Measurements from ENCODE around the gene TAS2R39. TPM values are rescaled to one million over a fixed set of nuclear protein-coding genes. Genes with fewer than 3 reads are reported as not detected.

The TAS2R39 gene
- not detected in 2 replicates for total RNA-seq

GRCh38 chr7:143183024-143183423 lies at the start of gene TAS2R39:
Gene TAS2R39, plus strand, starts transcription at chr7:143183419. Its CDS starts 0 bp downstream, at chr7:143183419.

GRCh38 chr7:143221737-143222136 lies 38.5 kb downstream of the TAS2R39 start, which contains the start of gene TAS2R40:
Gene TAS2R40, plus strand, starts transcription at chr7:143222037. Its CDS starts 42 bp downstream, at chr7:143222079.

Other genes starting within 250 kb of the TAS2R39 start
- gene TRPV5, start 249.7 kb upstream of the TAS2R39 start, total RNA-seq, result not detected in 2 replicates
- not detected in 2 replicates for gene LLCFC1, start 243.9 kb upstream of the TAS2R39 start, total RNA-seq
- gene KEL, start 221.1 kb upstream of the TAS2R39 start, total RNA-seq, result not detected in 2 replicates
- gene OR9A2, start 156.3 kb upstream of the TAS2R39 start, total RNA-seq, result not detected in 2 replicates
- gene OR6V1, start 131.1 kb upstream of the TAS2R39 start, total RNA-seq, result not detected in 2 replicates
- gene PIP, start 51.3 kb upstream of the TAS2R39 start, total RNA-seq, result not detected in 2 replicates
- not detected in 2 replicates for gene TAS2R40, start 38.6 kb downstream of the TAS2R39 start, total RNA-seq
- 73.4 and 76.3 TPM in 2 replicates for gene GSTK1, start 80.0 kb downstream of the TAS2R39 start, total RNA-seq
- 0.09 TPM in 1 of 2 replicates, not detected in the other for gene TMEM139, start 101.5 kb downstream of the TAS2R39 start, total RNA-seq
- gene CASP2, start 104.9 kb downstream of the TAS2R39 start, total RNA-seq, result 7.3 and 9.3 TPM in 2 replicates
- 0.09 TPM in 1 of 2 replicates, not detected in the other for gene CLCN1, start 132.7 kb downstream of the TAS2R39 start, total RNA-seq
- 4.6 and 8.2 TPM in 2 replicates for gene FAM131B, start 179.3 kb downstream of the TAS2R39 start, total RNA-seq
- 13.6 and 13.7 TPM in 2 replicates for gene ZYX, start 197.9 kb downstream of the TAS2R39 start, total RNA-seq
- 0.09 and 0.16 TPM in 2 replicates for gene EPHA1, start 225.4 kb downstream of the TAS2R39 start, total RNA-seq

All from bronchial smooth muscle cell (primary cell).